ENCODE data around the gene C1QTNF6. TPM values are rescaled to one million over a fixed set of nuclear protein-coding genes. Genes with fewer than 3 reads are reported as not detected.
"Not testable (repeated sequence)": the region's sequence is repeated elsewhere in the genome, so short reads cannot be mapped to it uniquely, and the experiment has no call there.

Gene C1QTNF6
- total RNA-seq, 1 experiment from 2014 or later, result 0.08 TPM

DNA sequence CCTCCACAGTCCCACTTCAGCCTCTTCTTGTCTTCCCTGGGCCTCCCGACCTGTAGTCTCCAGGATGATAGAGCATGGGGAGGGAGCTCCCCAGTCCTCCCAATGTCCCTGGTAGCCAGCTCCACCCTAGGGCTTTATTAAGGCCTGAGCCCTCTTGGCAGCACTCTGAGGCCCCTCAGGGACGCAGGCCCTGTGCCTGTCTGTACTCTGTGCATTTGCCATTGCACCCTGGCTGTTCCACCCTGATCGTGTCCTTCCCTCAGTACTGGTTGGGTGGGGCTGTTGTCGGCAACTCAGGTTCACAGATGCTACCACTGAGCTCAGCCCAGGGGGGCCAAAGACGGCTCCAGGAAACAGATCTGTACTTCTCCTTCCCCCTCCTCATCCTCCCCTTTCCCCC lies 17.0 kb upstream of the C1QTNF6 start:
- Histone ChIP-seq H3K36me3 (no peaks in the 10 kb centered on the region), H3K27ac (no peak overlapping the region), H3K4me3 (no peak overlapping the region), H3K27me3 (peaks cover 6% of the 10 kb centered on the region; the same call in 1 of the 2 replicates), H3K4me1 (no peaks in the 10 kb centered on the region), H3K9me3 (replicated peaks) (no peaks in the 10 kb centered on the region)
- no peak for DNase-seq

DNA sequence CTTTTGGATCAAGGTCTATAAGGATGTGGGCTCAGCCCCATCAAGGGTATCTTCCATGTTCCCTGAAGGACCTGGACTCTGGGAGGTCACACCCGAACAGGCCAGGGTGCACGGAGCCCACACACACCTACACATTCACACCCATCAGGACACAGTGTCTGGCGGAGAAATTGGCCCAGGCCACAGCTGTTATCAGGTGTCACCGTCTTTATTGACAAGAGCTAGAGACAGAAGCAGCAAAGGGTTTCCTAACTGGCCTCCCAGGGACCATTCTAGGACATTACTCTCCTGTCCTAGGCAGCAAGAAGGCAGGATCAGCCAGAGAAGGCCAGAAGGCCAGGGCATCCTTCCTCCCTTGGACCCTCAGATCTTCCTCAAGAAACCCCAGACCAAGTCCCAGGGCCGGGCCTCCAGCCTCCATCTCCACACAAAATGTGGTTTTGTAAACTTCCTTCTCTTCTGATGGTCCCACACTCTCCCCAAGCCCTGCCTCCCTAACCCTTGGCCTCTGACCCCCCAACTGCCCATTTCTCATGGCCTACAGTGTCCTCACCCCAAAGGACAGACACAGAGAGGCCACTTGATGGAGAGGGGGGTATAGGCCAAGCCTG lies 16.1 kb upstream of the C1QTNF6 start:
- no peaks in the 10 kb centered on the region for H3K36me3 ChIP-seq
- H3K27ac ChIP-seq, result no peak overlapping the region
- peaks cover 6% of the 10 kb centered on the region; the same call in 1 of the 2 replicates for H3K27me3 ChIP-seq
- no peak for DNase-seq
- no peaks in the 10 kb centered on the region for H3K4me1 ChIP-seq
- H3K9me3 ChIP-seq (replicated peaks), result no peaks in the 10 kb centered on the region
- no peak overlapping the region for H3K4me3 ChIP-seq

DNA sequence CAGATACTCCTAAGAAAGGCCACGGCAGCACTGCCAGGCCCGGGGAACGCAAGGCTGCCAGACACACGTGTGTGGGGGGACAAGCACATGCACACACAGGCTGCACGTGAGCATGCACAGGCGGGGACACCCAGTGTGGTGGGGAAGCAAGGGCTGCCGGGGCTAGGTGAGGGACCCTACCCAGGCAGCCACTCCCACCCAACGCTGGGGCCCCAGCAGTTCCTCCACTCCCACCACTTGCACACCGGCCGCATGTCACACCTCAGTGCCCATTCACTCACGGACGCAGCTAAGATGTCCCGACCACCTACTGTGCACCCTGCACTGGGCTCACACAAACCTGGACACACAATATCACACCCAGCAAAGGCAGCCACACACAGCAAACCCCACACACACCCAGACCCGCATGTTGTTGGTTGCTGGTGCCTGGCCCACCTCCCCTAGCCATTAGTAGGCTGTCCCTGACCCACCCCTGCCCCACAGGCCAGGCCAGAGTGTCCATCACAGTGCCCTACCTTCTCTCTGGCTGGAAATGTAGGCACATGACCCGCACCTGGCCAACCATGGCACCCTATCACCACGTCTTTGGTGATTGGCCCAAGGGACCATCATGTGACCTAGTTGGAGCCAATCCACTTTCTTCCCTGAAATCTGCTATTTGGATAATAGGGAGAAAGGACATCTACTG lies 15.5 kb upstream of the C1QTNF6 start:
- H3K4me1 ChIP-seq, result no peaks in the 10 kb centered on the region
- H3K27me3 ChIP-seq, result peaks cover 6% of the 10 kb centered on the region; the same call in 1 of the 2 replicates
- H3K36me3 ChIP-seq, result no peaks in the 10 kb centered on the region
- H3K4me3 ChIP-seq, result no peak overlapping the region
- H3K9me3 ChIP-seq (replicated peaks), result no peaks in the 10 kb centered on the region
- no peak for DNase-seq
- H3K27ac ChIP-seq, result no peak overlapping the region

DNA sequence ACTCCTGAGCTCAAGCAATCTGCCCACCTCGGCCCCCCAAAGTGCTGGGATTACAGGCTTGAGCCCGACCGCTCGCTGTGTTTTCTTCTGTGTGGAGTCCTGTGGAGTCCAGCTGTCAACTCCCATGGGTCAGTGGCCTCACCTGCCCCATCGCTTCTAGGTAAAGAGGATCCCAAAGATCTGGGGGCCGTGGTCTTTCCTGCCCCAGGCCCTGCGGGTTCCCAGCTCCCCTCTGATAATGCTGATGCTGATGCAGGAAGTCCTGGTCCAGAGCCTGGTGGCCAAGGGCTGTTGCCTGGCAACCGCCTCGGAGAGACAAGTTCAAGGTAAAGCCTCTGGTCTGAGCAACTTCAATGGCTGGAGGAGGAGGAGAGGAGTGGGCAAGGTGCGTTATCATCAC lies 14.7 kb upstream of the C1QTNF6 start:
- no peaks in the 10 kb centered on the region for H3K36me3 ChIP-seq
- no peak for DNase-seq
- no peak overlapping the region for H3K27ac ChIP-seq
- H3K4me1 ChIP-seq, result no peaks in the 10 kb centered on the region
- H3K4me3 ChIP-seq, result no peak overlapping the region
- H3K9me3 ChIP-seq (replicated peaks), result no peaks in the 10 kb centered on the region
- H3K27me3 ChIP-seq, result 0 out of 2 replicates have a peak, but pooled peaks cover 6% of the 10 kb centered on the region

DNA sequence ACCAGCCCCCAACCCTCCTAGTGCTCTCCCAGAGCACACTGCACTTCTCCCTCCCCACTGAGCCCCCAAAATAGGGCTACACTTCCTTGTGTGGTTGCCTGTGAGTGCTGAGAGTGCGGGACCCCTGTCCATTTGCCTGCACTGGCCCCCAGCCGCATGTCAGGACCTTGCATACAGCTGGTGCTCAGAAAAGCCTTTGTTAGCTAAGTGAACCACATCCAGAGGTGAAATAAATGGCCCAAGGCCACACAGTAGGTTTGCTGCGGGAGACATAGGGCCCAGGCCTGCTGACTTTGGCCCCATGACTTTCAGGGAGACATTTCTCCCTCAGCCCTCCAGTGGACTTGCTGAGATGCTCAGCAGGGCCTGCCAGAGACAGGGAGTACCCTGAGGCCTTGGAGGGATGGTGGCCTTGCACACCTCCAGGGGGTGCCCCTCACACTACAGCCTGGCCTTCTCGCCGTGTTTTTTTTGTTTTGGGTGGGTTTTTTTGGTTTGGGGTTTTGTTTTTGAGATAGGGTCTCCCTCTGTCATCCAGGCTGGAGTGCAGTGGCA lies 14.0 kb upstream of the C1QTNF6 start:
- Histone ChIP-seq H3K4me3 (no peak overlapping the region), H3K27me3 (0 out of 2 replicates have a peak, but pooled peaks cover 6% of the 10 kb centered on the region), H3K36me3 (no peaks in the 10 kb centered on the region), H3K4me1 (no peaks in the 10 kb centered on the region), H3K27ac (no peak overlapping the region), H3K9me3 (replicated peaks) (no peaks in the 10 kb centered on the region)
- DNase-seq, result no peak

DNA sequence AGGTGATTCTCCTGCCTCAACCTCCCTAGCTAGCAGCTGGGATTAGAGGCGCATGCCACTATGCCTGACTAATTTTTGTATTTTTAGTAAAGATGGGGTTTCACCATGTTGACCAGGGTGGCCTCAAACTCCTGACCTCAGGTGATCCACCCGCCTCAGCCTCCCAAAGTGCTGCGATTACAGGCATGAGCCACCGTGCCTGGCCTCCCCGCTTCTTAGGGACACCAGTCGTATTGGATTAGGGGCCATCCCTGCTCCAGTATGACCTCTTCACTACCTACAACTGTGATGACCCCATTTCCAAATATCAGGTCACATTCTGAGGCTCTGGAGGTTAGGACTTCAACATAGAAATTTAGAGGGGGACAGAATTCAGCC lies 13.4 kb upstream of the C1QTNF6 start:
- H3K9me3 ChIP-seq (replicated peaks); H3K27me3 ChIP-seq; DNase-seq; H3K4me3 ChIP-seq; H3K4me1 ChIP-seq; H3K27ac ChIP-seq; H3K36me3 ChIP-seq: not testable (repeated sequence)

DNA sequence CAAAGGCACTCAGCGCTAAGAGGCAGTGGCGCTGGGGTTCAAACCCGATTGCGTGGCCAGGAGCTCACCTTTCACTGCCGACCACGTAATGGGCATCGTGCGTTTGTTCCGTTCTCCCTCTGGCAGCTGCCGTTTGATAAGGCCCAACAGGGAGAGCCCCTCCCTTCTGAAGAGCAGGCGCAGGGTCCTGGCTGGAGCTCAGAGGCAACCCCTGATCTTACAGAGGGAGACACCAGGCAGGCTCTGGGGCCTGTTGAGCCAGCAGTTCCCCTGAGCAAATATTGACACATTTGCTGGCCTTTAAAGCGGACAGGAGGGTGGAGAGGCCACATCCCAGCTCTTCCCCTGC lies 11.7 kb upstream of the C1QTNF6 start:
- peak overlapping the region; percentile 47; the same call in 1 of the 2 replicates for H3K4me3 ChIP-seq
- no peak overlapping the region for H3K27ac ChIP-seq
- no peaks in the 10 kb centered on the region for H3K4me1 ChIP-seq
- DNase-seq, result no peak
- H3K9me3 ChIP-seq (replicated peaks), result no peaks in the 10 kb centered on the region
- H3K36me3 ChIP-seq, result no peaks in the 10 kb centered on the region
- 0 out of 2 replicates have a peak, but pooled peaks cover 6% of the 10 kb centered on the region for H3K27me3 ChIP-seq

DNA sequence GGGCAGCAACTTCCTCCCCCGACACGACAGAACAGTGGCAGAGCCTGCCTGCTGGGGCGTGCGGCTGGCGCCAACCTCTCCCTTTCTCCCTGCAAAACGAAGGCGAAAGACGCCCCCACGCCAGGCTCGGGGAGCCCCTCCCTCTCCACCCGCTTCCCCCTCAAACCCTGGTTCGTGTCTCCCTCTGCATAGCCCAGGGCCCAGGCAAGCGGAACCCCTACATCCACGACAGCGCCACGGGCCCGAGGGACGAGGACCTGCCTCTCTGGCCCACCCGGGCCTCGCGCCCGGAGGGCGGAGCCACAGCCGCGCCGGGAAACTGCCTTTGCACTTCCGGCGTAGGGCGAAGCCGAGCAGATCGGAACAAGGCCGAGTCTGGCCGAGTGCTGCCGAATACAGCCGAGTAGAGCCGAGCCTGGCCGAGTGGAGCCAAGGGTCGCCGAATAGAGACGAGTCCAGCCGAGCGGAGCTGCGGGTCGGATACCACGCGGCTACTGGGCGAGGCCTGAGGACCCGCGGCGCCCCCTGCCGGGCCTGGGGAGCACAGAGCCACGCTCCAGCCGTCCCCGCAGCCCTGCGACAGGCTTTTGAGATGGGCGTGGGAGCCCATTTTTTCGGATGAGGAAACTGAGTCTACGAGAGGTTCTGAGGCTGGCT lies 11.2 kb upstream of the C1QTNF6 start:
- H3K27me3 ChIP-seq, result 0 out of 2 replicates have a peak, but pooled peaks cover 6% of the 10 kb centered on the region
- DNase-seq, result peak; percentile 89 to 91
- no peaks in the 10 kb centered on the region for H3K36me3 ChIP-seq
- peak overlapping the region; percentile 47 for H3K4me3 ChIP-seq
- no peaks in the 10 kb centered on the region for H3K9me3 ChIP-seq (replicated peaks)
- no peaks in the 10 kb centered on the region for H3K4me1 ChIP-seq
- no peak overlapping the region for H3K27ac ChIP-seq

DNA sequence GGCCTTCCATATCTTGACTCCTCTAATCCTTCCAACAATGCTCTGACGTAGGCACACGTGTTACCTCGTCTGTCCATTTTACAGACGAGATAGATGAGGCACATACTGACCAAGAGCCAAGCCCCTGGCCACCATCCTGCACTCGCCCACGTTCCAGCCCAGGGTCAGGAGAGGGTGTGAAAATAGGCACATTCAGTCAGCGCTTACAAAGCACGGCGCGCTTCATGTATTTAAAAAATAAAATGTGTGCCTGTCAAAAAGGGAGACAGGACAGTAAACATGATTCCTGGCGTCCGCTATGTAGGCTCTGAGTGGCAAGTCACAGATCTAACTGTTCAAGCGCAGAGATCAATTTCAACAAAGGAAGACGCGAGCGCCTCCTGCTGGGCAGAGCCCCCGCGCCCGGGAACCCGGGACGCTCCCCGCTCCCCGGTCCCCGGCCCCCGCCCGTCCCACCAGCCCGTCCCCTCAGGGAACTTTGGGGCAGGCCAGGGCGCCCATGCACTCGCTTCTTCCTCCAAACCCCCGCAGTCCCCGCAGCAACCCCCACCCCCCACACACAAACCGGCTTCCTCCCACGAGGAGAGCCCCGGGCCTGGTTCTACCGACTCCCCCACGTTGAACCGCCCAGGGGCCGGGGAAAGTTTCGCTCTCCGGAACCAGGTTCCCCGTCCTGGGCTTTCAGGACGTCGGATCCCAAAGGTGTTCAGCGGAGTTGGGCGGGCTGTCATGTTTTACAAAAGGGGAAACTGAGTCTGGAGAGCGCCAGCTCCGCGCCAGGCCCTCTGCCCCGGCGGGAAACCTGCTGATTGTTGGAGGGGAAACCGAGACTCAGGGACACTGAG lies 10.4 kb upstream of the C1QTNF6 start:
- H3K4me3 ChIP-seq, result peak overlapping the region; percentile 47
- no peak overlapping the region for H3K27ac ChIP-seq
- DNase-seq, result no peak
- H3K4me1 ChIP-seq, result no peaks in the 10 kb centered on the region
- no peaks in the 10 kb centered on the region for H3K9me3 ChIP-seq (replicated peaks)
- no peaks in the 10 kb centered on the region for H3K36me3 ChIP-seq
- H3K27me3 ChIP-seq, result 0 out of 2 replicates have a peak, but pooled peaks cover 6% of the 10 kb centered on the region

DNA sequence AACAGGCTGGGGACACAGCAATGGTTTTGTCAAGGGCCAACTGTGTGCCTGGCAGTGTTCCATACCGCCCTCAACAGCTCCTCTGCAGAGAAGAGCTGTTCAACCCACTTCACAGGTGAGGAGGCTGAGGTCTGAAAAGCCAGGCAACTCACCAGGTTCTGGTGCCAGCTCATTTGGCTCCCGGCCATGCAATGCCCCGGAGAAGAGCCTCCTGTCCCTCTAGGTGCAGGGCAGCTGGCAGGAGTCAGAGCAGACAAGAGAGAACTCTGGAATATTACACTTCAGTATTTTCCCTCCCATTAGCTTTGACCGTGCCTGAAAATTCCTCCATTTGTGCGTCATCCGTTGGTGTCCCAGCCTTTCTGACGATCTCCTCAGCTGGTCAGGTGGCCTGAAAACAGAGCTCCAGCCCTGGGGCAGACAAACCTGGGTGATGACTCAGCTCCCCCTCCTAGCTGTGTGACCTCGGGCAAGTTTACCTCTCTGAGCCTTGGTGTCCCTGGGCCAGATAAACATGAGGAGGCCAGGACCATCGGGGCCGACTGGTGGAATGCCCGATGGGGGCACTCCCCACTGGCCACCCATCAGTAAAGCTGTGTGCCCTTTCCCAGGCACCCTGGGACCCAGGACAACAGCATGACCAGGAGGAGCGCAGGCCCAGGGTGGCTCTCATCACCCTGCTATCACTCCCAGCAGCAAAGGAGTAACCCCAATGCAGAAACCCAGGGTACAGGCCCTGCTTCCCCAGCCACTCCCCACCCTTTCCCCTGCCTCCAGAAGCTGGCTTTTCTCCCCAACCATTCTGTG lies 9.6 kb upstream of the C1QTNF6 start:
- Histone ChIP-seq H3K36me3 (no peaks in the 10 kb centered on the region), H3K27ac (no peak overlapping the region), H3K27me3 (0 out of 2 replicates have a peak, but pooled peaks cover under 1% of the 10 kb centered on the region), H3K9me3 (replicated peaks) (no peaks in the 10 kb centered on the region), H3K4me1 (no peaks in the 10 kb centered on the region), H3K4me3 (no peak overlapping the region)
- no peak for DNase-seq

DNA sequence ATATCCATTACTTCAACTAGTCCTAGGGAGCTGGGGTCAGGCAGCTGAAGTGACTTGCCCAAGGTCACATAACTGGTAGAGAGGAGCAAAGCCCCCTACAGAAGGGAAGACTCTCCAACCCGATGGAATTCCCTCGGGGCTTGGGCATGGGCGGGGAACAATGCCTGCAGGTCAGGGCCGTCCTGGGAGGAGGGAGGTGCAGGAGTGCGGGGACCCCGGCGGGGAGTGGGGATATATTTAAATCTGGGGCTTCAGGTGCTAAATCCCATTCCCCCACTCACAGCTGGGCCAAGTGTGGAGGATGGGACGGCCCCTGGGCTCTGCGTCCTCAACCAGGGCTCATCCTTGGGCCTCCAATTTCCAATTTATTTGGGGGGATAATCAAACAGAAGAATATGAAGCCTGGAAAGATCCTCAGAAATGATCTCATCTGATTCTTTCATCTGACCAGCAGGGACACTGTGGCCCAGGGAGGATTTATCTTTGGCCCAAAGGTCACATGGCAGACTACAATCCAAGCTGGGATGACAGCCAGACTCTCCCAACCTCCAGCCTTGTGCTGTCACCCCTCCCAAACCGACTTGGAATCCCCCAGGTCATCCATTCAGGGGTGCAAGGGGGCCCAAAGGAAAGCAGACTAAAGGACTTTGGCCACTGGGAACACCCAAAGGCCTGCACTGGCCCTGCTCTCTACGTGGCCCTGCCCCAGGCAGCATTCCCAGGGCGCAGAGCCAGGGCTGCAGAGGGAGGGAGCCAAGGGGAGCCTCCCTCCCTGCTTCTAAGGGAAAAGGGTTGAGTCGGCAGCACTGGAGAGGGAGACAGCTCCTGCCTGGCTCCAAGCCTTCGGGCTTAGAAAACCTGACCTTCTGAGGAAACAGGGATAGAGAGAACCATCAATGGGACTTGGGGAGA lies 8.7 kb upstream of the C1QTNF6 start:
- Histone ChIP-seq H3K4me3 (no peak overlapping the region), H3K27me3 (no peaks in the 10 kb centered on the region), H3K36me3 (no peaks in the 10 kb centered on the region), H3K4me1 (no peaks in the 10 kb centered on the region), H3K27ac (no peak overlapping the region), H3K9me3 (replicated peaks) (no peaks in the 10 kb centered on the region)
- no peak for DNase-seq

DNA sequence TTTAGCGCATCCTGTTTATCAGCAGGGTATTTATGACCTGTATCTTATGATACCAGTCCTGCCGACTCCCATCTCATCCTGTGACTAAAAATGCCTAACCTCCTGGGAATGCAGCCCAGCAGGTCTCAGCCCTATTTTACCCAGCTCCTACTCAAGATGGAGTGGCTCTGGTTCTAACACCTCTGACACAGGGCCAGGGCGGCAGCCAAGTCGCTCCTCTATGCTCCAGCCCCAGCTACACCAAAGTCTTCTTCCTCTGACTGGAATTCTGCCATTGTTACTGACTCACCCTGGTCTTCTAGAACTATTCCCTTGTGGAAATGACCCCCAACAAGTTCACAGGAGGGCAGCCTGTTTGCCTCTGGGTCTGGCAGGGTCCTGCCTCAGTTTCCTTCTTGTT lies 7.9 kb upstream of the C1QTNF6 start:
- Histone ChIP-seq H3K36me3 (no peaks in the 10 kb centered on the region), H3K9me3 (replicated peaks) (no peaks in the 10 kb centered on the region), H3K27me3 (no peaks in the 10 kb centered on the region), H3K4me3 (no peak overlapping the region), H3K4me1 (no peaks in the 10 kb centered on the region), H3K27ac (no peak overlapping the region)
- DNase-seq, result no peak

DNA sequence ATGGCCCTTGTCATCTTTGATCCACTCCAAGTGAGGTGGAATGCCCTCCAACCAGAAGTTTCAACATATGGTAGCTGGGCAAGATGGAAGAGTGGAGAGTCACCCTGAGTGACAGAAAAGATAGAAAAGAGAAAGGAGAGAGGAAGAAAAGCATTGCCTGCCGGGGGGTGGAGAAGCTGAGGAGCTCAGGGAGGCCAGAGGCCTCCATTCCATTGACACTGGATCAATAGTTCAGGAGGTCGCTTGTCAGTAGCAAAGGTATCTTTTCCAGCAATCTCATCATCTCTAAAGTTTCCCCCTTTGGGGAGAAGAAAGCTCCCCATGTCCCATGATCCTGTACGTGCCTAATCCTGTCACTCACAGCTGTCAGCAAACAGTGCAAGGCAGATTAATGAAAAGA lies 6.7 kb upstream of the C1QTNF6 start:
- H3K9me3 ChIP-seq (replicated peaks), result no peaks in the 10 kb centered on the region
- H3K4me1 ChIP-seq, result no peaks in the 10 kb centered on the region
- no peak overlapping the region for H3K4me3 ChIP-seq
- no peak for DNase-seq
- H3K36me3 ChIP-seq, result no peaks in the 10 kb centered on the region
- H3K27me3 ChIP-seq, result no peaks in the 10 kb centered on the region
- no peak overlapping the region for H3K27ac ChIP-seq

Measured in SJCRH30 (cell line).